Right ventricle myocardium superior (tissue), 1 donor: ENCODE results near the gene SLIT3. TPM values are rescaled to one million over a fixed set of nuclear protein-coding genes. Genes with fewer than 3 reads are reported as not detected.
A peak's percentile ranks its signal among the peaks of the same experiment; 100 is the strongest.

Source experiments
- ATAC-seq: fragments of 200-7000 bp; cut with Tn5 transposase; one replicate; pipeline ENCODE4 v1.9.1; 2020; ENCODE audit warnings: mild to moderate bottlenecking; ENCODE audit not compliant: poor library complexity
- DNase-seq: peaks from one replicate; pipeline ENCODE4 v3.0.0-alpha.2; 2020
- intact Hi-C: fragments of 100-400 bp; cut with DNase I; formaldehyde crosslinking; loops from one replicate; pipeline ENCODE4 v1.11.2; 2022
- total RNA-seq: library from RNA; stranded (reverse); fragmentation: NEBNext Ultra II Directional; extraction: Animal tissue kit (Norgen Biotek cat#: 25700); gene quantifications from one replicate; pipeline ENCODE4 v1.2.1, GENCODE V29; 2021
- donor health status: DM: no; HTN: yes; CAD: no; lungs with severe emphysema.

The SLIT3 gene
- total RNA-seq, 1 donor from 2014 or later, result 12.5 TPM

- intact Hi-C loops, result no loop called here
- ATAC-seq (no peak), DNase-seq (no peak)
Observed at GRCh38 chr5:168808051-168808616, 492.8 kb downstream of the SLIT3 start.

GRCh38 chr5:168807287-168807686 lies 493.7 kb downstream of the SLIT3 start:
- DNase-seq, result no peak

GRCh38 chr5:168803541-168803940 lies 497.4 kb downstream of the SLIT3 start:
- ATAC-seq, result no peak
- no peak for DNase-seq
- intact Hi-C loops, result no loop called here

More at GRCh38 chr5:168807287-168807686, 493.7 kb downstream of the SLIT3 start:
- intact Hi-C loops, result no loop called here
- no peak for ATAC-seq

DNA sequence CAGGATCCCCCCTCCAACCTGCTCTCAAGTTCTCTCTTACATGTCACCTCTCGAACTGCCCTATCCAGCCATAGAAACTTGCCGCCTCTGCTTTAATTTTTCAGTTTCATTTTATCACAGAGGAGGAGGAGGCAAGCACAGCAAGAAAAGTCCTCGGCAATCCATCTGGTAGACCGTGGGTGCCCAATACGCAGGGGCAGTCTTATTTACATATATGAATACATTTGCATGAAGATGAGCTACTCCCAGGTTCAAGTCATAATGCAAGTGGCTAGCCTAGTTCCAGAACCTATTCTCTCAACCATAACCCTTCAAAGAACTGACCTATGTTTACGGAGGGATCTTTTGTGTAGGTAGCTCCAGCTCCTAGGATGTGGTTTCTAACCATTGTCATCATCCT lies 498.6 kb downstream of the SLIT3 start:
- ATAC-seq (no peak), DNase-seq (no peak)
- intact Hi-C loops, result no loop called here

- intact Hi-C loops, result no loop called here
- no peak for ATAC-seq
Observed at GRCh38 chr5:168801567-168801966, 499.4 kb downstream of the SLIT3 start.

GRCh38 chr5:168800701-168801100 lies 500.2 kb downstream of the SLIT3 start:
- ATAC-seq (no peak), DNase-seq (no peak)
- intact Hi-C loops, result no loop called here

More at GRCh38 chr5:168801567-168801966, 499.4 kb downstream of the SLIT3 start:
- DNase-seq, result no peak

- DNase-seq, result no peak
- intact Hi-C loops, result no loop called here
- ATAC-seq, result no peak
Observed at GRCh38 chr5:168798065-168799023, 502.6 kb downstream of the SLIT3 start.

- intact Hi-C loops, result no loop called here
- DNase-seq (no peak), ATAC-seq (no peak)
Observed at GRCh38 chr5:168796593-168797580, 504.1 kb downstream of the SLIT3 start.

DNA sequence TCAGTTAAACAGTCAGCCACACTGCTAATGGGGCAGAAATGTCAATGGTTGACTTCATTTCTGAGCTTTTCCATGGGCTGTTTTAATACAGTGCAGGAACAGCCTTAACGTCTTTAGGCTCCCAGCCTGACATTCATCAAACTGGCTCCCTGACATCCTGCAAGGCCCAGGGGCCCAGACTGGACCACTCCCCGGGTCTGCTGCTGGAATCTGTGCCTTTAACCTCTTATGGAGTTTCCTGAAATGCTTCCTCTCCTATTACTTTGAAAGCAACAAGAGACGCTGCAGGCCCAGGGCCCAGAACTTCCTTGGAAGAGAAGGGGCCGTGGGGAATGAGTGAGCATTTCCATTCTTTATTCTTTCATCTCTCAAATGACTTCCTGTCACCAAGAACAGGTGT lies 504.9 kb downstream of the SLIT3 start:
- intact Hi-C loops, result no loop called here
- no peak for DNase-seq
- no peak for ATAC-seq

DNA sequence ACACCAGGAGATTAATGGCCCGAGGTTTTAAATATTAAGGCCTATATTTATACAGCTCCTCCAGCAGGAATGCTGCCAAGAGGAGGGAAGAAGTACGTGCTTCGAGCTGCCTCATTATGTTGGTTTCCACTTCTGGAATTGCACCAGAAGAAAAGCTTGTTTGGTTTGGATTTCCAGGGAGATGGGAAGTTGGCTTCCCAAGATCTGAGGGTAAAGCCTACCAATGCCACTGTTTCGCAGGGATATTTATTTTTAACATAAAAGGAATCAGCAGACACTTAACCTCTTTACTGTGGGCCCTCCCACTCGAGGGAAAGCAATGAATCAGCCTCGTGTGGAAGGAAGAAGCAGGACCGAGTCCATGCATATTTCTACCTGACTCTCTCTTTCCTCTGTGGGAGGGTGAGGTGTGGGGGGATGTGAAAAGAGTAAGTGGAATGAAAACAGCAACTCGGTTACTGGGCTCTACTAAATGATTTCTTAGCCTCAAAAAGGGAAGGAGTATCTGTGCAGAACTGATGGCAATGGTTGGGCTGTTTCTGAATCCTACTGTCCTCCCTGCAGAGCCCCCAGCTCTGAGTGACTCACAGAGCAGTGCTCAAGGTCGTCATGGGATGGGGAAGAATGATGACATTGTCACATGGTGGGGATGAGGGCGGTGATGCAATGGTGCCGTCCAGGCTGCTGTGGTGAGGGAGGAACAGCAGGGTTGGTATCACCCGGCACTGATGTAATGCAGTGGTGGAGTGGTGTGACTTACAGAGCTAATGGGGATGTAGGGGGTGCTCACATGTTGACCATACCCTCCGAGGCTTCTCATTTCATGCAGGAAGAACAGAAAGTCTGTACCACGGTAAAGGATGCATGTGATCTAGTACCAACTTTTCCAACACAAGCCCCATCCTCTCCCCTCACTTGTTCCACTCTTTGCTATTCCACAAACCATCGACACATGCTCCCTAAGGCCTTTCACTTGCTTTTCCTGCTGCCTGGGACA lies 506.8 kb downstream of the SLIT3 start:
- DNase-seq, result no peak

DNA sequence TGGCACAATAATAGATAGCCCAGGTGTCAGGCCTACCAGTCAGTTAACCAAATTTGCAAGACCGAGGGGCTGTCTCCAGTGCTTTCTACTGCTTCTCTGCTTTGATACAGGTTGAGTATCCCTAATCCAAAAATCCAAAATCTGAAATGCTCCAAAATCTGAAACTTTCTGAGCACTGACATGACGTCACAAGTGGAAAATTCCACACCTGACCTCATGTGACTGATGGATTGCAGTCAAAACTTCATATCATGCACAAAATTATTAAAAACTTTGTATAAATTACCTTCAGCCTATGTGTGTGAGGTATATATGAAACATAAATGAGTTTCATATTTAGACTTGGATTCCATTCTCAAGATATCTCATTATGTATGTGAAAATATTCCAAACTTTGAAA lies 508.3 kb downstream of the SLIT3 start:
- intact Hi-C loops, result no loop called here
- ATAC-seq (no peak), DNase-seq (no peak)

More for the DNA sequence above, 506.8 kb downstream of the SLIT3 start:
- intact Hi-C loops, result no loop called here
- ATAC-seq, result peak; percentile 43

DNA sequence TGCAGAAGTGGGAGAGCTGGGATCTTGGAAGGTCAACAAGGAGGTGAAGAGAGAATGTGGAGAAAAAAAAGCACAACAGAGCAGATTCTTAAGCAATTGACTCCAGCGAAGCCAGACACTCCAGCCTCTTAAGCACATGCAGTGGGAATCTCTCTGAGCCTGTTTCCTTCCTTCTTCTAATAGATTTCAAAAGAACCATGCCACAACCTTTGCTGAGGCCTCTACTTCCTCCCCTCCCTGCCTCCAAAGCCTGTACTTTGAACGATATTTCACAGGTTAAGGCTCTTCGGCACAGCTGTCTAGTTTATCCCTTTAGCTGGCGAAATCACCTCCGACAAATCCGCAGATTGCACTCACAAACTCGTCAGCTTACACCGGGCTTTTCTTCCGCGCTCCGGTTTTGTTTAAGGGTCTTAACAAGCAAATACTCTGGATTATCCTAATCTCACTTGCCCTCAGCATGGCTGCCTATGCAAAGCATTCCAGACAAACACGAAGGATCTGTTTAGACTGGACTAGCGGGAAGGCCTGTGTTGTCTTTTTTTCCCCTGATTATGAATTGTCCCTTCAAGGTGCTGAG lies 510.2 kb downstream of the SLIT3 start:
- ATAC-seq (no peak), DNase-seq (no peak)
- intact Hi-C loops, result no loop called here

DNA sequence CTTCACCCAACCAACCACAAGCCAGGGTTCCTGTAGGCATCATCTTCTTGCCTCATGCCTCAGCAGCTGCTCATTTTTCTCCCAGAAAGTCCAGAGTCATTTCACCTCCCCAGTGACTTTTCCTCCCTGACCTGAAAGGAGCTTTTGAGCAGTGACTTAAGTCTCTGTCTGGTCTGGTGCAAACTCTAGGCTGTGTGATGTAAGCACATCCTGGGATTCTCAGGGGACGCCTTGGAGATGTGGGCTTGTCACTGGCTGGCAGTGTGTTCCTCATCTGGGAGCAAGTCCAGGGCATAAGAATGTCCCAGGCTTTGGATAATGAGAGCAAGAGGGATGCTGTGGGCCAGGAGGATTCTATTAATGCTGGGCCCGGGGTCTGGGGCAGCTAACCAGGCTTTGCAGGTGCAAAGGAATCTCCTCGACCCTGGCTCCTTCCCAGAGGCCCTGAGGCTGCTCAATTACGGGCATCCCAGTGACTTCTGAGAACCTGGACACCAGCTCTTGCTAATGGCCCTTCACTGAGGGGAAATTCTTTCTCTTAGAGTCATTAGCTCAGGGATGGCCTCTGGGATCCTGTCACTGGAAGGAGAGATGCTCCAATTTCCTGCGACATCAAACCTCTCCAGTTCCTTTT lies 510.8 kb downstream of the SLIT3 start:
- ATAC-seq (no peak), DNase-seq (no peak)
- intact Hi-C loops, result no loop called here

- no peak for ATAC-seq
- intact Hi-C loops, result no loop called here
Observed at GRCh38 chr5:168788786-168789185, 512.2 kb downstream of the SLIT3 start.

DNA sequence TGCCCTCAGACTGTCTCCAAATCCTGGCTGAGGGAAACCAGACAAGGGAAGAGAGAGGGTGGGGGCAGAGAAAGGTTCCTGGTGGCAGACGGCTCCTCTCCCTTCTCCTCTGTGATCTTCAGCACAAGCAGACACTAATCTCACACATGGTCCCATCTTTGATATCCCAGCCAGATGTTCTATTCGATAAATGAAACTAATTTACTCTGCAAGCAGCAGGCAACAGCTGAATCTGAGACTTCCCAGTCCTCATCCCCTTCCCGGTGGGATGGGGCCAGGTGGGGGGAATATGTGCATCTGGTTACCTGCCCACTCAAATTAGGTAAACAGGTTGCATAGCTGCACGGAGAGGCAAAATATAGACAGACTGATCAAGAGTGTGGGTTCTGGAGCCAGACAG lies 512.8 kb downstream of the SLIT3 start:
- DNase-seq (no peak), ATAC-seq (no peak)
- intact Hi-C loops, result no loop called here

More at GRCh38 chr5:168788786-168789185, 512.2 kb downstream of the SLIT3 start:
- no peak for DNase-seq

GRCh38 chr5:168786147-168786546 lies 514.8 kb downstream of the SLIT3 start:
- no peak for ATAC-seq
- no peak for DNase-seq
- intact Hi-C loops, result no loop called here

DNA sequence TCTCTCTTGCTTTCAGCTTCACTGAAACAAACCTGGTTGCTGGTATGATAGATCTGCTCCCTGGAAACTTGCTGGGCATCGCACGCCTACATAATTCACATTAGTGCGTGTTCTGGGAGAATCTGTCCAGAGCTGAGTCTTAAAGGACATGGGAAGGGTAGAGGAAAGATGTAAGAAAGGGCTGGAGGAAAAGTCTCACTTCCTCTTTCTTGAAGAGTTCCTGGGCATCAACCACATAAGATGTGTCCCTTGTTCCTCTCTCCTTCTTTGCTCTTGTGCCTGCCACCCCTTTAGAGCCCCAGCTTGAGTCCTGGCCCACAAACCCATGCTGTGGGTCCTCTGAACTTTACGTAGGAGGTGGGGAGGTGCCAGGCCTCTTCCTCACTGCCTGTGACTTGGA lies 516.5 kb downstream of the SLIT3 start:
- intact Hi-C loops, result no loop called here
- DNase-seq (no peak), ATAC-seq (no peak)
